ACC112 (cell line): ENCODE measurements around the gene CAPN13.

Experiments used
- H2AFZ ChIP-seq: fragments of 200-600 bp; sonication (generic); one replicate; pipeline ENCODE4 v1.6.0; 2017; ENCODE audit warnings: antibody characterized with exemption, low read length; ENCODE audit not compliant: unreplicated experiment
- H3K27ac ChIP-seq: fragments of 200-600 bp; sonication (generic); 2 replicates; pipeline ENCODE4 v1.5.1; 2014; ENCODE audit warnings: low read depth, mild to moderate bottlenecking, antibody characterized with exemption, low read length, moderate library complexity
- H3K27me3 ChIP-seq: fragments of 200-600 bp; sonication (generic); 2 replicates; pipeline ENCODE4 v1.6.1; 2014; ENCODE audit warnings: mild to moderate bottlenecking, antibody characterized with exemption, low read length, moderate library complexity, mixed read lengths; ENCODE audit not compliant: insufficient read depth
- H3K36me3 ChIP-seq: fragments of 200-600 bp; sonication (generic); 2 replicates; pipeline ENCODE4 v1.6.1; 2016; ENCODE audit warnings: mild to moderate bottlenecking, antibody characterized with exemption, low read length, moderate library complexity, mixed read lengths; ENCODE audit not compliant: insufficient read depth
- H3K4me1 ChIP-seq: fragments of 200-600 bp; sonication (generic); one replicate; pipeline ENCODE4 v1.6.1; 2016; ENCODE audit warnings: low read length, mixed read lengths; ENCODE audit not compliant: insufficient read depth, unreplicated experiment, control insufficient read depth
- H3K4me3 ChIP-seq: fragments of 200-600 bp; sonication (generic); 2 replicates; pipeline ENCODE4 v1.5.1; 2014; ENCODE audit warnings: mild to moderate bottlenecking, low read depth, low read length
- H3K79me2 ChIP-seq: fragments of 200-600 bp; sonication (generic); one replicate; pipeline ENCODE4 v1.6.0; 2016; ENCODE audit warnings: low read length; ENCODE audit not compliant: control insufficient read depth, unreplicated experiment, insufficient read depth

Gene CAPN13

GRCh38 chr2:30690126-30690561 lies 117.1 kb downstream of the CAPN13 start:
- Histone ChIP-seq H3K4me1 (no peaks in the 10 kb centered on the region), H3K27ac (no peak overlapping the region), H2AFZ (no peak overlapping the region), H3K27me3 (peaks cover 11% of the 10 kb centered on the region; the same call in 1 of the 2 replicates), H3K4me3 (no peak overlapping the region), H3K36me3 (no peaks in the 10 kb centered on the region), H3K79me2 (no peaks in the 10 kb centered on the region)

DNA sequence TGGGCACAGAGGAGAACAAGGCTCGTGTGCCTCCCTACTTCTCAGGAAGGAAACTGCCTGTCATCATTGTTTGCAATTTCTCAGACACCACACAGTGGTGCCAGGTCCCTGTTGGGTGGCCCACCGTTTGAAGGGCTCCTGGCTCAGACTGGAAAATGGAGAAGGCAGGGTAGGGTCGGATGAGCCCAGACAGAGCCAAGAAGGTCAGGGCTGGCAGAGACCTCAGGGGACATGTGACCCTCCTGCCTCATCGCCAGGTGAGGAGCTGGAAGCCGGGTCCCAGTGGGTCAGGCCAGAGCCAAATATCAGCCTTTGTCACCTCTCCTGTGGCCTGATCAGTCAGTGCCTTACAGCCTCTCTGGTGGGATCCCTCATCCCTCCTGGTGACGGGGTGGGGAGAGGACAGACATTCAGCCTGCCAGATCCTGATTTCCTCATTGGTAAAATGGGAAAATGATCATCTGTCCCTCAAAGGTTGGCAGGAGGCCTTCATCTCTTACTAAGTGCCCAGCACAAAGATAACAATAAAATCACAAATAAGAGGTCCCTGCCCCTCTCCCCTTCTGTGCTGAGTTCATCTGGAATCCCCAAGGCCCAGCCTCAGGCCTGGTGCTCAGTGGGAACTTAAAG lies 117.6 kb downstream of the CAPN13 start:
- H3K36me3 ChIP-seq = no peaks in the 10 kb centered on the region
- H3K4me3 ChIP-seq = no peak overlapping the region
- H3K27me3 ChIP-seq = peaks cover 7% of the 10 kb centered on the region; the same call in 1 of the 2 replicates
- no peak overlapping the region for H2AFZ ChIP-seq
- no peak overlapping the region for H3K27ac ChIP-seq
- no peaks in the 10 kb centered on the region for H3K4me1 ChIP-seq
- no peaks in the 10 kb centered on the region for H3K79me2 ChIP-seq

DNA sequence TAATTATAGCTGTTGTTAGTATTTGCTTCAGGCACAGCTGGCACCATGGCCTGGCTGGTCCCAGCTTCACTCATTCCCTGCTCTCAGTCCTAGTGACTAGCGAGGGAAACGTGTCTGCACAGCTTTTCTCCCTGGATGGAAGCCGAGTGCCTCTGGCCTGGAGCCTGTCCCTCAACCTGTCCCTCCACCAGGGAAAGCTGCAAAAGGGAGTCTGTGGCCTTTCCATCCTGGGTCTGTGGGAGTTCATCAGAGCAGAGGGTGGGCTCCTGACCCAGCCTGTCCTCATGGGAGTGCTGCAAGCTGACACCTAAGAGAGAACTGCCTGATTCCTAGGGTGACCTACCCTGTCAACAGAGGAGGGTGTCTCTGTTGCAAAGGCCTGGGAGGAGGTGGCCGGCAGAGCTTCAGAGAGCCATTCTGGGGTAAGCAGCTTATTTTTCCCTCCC lies 118.3 kb downstream of the CAPN13 start:
- Histone ChIP-seq H3K27me3 (peaks cover 9% of the 10 kb centered on the region; the same call in 1 of the 2 replicates), H3K27ac (no peak overlapping the region), H2AFZ (no peak overlapping the region), H3K4me3 (no peak overlapping the region), H3K4me1 (no peaks in the 10 kb centered on the region), H3K79me2 (no peaks in the 10 kb centered on the region), H3K36me3 (no peaks in the 10 kb centered on the region)

- no peaks in the 10 kb centered on the region for H3K4me1 ChIP-seq
- no peak overlapping the region for H3K27ac ChIP-seq
- H3K4me3 ChIP-seq = no peak overlapping the region
- H3K79me2 ChIP-seq = no peaks in the 10 kb centered on the region
- H3K36me3 ChIP-seq = no peaks in the 10 kb centered on the region
- H2AFZ ChIP-seq = no peak overlapping the region
- H3K27me3 ChIP-seq = peaks cover 16% of the 10 kb centered on the region
These were observed 120.6 kb downstream of the CAPN13 start for GRCh38 chr2:30686669-30687068.

GRCh38 chr2:30686000-30686399 lies 121.2 kb downstream of the CAPN13 start:
- Histone ChIP-seq H3K36me3 (no peaks in the 10 kb centered on the region), H3K27me3 (peaks cover 16% of the 10 kb centered on the region), H2AFZ (no peak overlapping the region), H3K27ac (no peak overlapping the region), H3K4me3 (no peak overlapping the region), H3K79me2 (no peaks in the 10 kb centered on the region), H3K4me1 (no peaks in the 10 kb centered on the region)

DNA sequence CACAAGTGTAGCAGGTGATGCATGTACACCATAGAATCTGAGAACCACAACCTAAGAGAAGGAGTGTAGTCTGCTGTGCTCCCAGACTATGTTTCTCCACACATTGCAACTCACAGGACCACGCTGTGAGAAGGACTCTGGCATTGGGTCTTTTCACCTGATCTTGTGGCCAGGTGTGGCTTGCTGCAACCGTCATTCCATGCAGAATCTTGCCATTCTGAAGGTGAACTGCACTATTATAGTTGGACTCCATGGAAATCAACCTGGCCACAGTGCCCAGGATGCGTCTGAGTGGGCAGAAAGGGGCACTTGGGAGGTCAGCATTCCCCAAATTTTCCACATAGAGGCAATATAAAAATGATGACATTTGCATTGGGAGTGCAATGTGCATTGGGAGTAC lies 122.2 kb downstream of the CAPN13 start:
- no peak overlapping the region for H3K4me3 ChIP-seq
- H3K36me3 ChIP-seq = no peaks in the 10 kb centered on the region
- no peaks in the 10 kb centered on the region for H3K4me1 ChIP-seq
- no peak overlapping the region for H2AFZ ChIP-seq
- H3K27ac ChIP-seq = no peak overlapping the region
- H3K27me3 ChIP-seq = peaks cover 20% of the 10 kb centered on the region
- no peaks in the 10 kb centered on the region for H3K79me2 ChIP-seq

GRCh38 chr2:30684516-30684915 lies 122.7 kb downstream of the CAPN13 start:
- H3K27me3 ChIP-seq = peaks cover 20% of the 10 kb centered on the region
- H2AFZ ChIP-seq = no peak overlapping the region
- no peaks in the 10 kb centered on the region for H3K4me1 ChIP-seq
- H3K4me3 ChIP-seq = no peak overlapping the region
- H3K79me2 ChIP-seq = no peaks in the 10 kb centered on the region
- no peak overlapping the region for H3K27ac ChIP-seq
- no peaks in the 10 kb centered on the region for H3K36me3 ChIP-seq

DNA sequence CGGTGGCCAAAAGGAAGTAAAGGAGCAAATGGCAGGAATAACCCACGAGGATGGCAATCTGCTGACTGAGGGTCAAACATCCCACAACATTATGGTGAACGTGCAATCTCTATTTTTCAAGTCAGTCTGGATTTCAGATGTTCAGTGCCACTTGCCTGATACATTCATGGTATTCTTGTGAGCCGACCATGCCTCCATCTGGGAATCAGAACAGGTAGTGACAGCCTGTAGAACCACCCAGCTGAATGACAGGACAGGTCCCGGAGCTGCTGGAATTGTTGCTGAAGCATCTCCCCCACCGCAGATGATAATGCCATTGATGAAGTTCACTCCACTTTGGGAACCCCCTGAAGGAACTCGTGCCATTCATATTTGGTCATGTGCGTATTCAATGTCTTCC lies 123.2 kb downstream of the CAPN13 start:
- H3K79me2 ChIP-seq = no peaks in the 10 kb centered on the region
- H3K4me1 ChIP-seq = no peaks in the 10 kb centered on the region
- H3K27ac ChIP-seq = no peak overlapping the region
- H3K36me3 ChIP-seq = no peaks in the 10 kb centered on the region
- H3K4me3 ChIP-seq = no peak overlapping the region
- no peak overlapping the region for H2AFZ ChIP-seq
- H3K27me3 ChIP-seq = peaks cover 20% of the 10 kb centered on the region

GRCh38 chr2:30683236-30683956 lies 123.8 kb downstream of the CAPN13 start:
- peaks cover 20% of the 10 kb centered on the region for H3K27me3 ChIP-seq

DNA sequence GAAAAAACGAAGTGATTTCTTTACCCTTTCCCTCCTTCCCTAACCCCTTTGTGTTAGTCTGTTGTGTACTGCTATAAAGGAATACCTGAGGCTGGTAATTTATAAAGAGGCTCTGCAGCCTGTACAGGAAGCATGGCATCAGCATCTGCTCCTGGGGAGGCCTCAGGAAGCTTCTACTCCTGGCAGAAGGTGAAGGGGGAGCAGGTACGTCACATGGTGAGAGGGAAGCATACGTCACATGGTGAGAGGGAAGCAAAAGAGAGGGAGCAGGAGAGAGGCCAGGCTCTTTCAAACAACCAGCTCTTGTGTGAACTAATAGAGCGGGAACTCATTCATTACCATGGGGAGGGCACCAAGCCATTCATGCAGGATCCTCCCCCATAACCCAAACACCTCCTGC lies 126.2 kb downstream of the CAPN13 start:
- peaks cover 20% of the 10 kb centered on the region for H3K27me3 ChIP-seq
- no peaks in the 10 kb centered on the region for H3K79me2 ChIP-seq
- no peak overlapping the region for H3K4me3 ChIP-seq
- no peaks in the 10 kb centered on the region for H3K36me3 ChIP-seq
- no peak overlapping the region for H2AFZ ChIP-seq
- H3K4me1 ChIP-seq = no peaks in the 10 kb centered on the region
- no peak overlapping the region for H3K27ac ChIP-seq

More at GRCh38 chr2:30683236-30683956, 123.8 kb downstream of the CAPN13 start:
- H3K4me1 ChIP-seq = no peaks in the 10 kb centered on the region
- H3K36me3 ChIP-seq = no peaks in the 10 kb centered on the region
- no peak overlapping the region for H3K4me3 ChIP-seq
- H2AFZ ChIP-seq = no peak overlapping the region
- no peaks in the 10 kb centered on the region for H3K79me2 ChIP-seq
- H3K27ac ChIP-seq = no peak overlapping the region

- Histone ChIP-seq H3K36me3 (no peaks in the 10 kb centered on the region), H2AFZ (no peak overlapping the region), H3K27ac (no peak overlapping the region), H3K27me3 (peaks cover 20% of the 10 kb centered on the region), H3K4me3 (no peak overlapping the region), H3K4me1 (no peaks in the 10 kb centered on the region), H3K79me2 (no peaks in the 10 kb centered on the region)
These were observed 127.1 kb downstream of the CAPN13 start for GRCh38 chr2:30680121-30680520.
